Umbilical cord (tissue), 2 donors: Measurements from ENCODE around the gene HOXD11. TPM values are rescaled to one million over a fixed set of nuclear protein-coding genes. Genes with fewer than 3 reads are reported as not detected.
A peak's percentile ranks its signal among the peaks of the same experiment; 100 is the strongest.

Experiments
- DNase-seq: peaks from one replicate; pipeline ENCODE4 v3.0.0-alpha.2; 2015; ENCODE audit warnings: low spot score
- total RNA-seq: library from RNA; depleted of rRNA; stranded (reverse); fragments of >200 nt; gene quantifications from one replicate; pipeline ENCODE4 v1.2.3, GENCODE V29; 2014; ENCODE audit warnings: low replicate concordance; ENCODE audit not compliant: insufficient read depth

HOXD11 gene
- total RNA-seq, 1 donor from 2014 or later, result 18.1 TPM

DNA sequence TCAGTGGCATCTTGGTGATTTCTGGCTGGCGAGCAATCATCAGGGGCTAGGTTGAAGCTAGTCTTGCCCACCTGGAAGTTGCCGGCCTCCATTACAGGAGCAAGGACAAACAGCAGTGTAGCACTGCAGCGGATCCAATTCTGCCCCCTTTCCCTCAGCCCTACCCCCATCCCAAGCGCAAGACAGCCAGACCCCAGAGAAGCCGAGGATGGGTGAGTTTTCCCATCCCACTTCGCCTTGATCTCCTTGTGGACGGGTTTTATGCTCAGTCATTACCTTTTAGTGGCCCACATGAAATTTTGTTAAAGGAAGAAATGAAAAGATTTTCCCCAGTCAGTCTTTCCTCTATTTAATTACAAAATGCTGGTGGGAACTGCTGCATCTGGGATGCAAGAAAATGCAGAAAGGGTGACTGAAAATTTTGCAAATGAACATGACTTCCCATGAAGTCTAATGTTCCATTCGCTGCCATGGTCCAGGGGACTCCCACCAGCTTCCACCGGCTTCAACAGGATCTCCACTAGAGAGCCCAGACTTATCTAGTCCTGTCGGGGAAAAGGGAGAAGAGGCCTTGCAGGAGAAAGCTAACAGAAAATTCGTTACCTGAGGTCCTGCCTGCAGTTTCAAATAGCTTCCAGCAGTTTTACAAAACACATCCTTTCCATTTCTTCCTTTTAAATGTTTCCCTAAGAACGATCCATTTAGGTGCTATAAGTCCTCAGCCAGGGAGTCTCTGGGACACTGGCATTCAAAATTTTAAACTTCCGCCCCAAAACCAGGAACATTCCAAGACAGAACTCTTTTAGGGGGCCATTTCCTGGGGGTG is 13.5 kb downstream of the HOXD11 start:
- DNase-seq, result no peak

DNA sequence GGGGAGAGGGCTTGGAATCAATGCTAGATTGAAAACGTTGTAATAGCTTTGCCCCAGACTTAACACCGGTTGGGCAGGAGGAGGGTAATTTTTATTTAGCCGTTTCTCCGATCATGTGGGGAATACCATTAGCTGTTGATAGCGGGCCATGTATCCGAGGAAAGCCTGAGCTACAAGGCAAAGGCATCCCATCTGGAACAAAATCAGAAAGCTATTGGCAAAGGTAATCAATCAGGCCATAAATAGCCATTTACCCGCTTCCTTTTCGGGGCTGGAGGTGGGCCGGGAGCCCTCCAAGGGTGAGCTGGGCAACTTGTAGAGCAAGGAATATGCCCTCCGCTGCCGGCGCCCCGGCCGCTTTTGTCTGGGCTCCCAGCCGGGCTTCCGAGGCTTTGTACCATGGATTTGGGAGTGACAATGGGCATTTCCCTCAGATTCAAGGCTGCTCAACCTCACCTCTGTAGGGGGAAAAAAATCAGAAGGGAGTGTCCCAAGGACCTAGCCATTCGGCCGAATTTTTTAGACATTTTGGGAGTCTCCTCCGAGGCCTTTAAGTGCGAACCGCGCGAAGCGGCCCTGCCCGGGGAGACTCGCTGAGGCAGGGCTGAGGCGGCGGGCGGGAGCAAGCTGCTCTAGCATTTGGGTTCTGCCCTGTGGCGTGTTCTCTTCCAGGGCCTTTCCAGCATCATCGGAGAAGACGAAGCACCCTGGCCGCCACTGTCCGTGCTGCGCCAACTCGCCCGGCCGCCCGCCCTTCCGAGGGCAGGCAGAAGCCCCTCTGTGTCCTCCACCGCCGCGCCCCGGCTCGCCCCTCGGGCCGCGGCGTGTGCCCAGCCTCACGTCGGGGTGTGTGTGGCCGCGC is 14.3 kb downstream of the HOXD11 start:
- no peak for DNase-seq

DNA sequence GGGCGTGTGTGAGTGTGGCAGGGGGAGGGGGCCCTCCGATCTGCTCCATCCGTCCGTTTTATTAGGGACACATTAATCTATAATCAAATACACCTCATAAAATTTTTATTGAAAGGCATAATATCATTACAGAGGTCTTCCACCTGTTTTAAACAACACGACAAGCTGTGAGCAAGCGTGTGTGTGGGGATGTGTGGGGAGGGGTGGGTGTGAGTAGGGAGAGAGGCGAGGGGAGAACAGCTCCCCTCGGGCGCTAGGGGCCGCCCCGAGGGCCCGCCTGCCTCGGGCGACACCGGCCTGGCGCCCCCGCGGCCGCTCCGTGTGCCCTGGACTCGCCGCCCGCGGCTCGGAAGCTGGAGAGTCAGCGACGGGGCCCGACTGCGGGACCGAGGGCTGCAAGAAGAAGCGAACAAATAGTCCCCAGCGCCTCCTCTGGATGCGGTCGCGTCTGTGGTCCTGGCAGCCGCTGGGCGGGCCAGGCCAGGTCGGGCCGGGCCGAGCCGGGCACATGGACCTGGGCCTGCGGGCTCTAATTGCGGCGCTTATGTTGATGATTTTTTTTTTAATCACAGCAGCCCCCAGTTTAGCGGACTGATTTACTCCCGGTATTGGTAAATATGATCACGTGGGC is 15.1 kb downstream of the HOXD11 start:
- no peak for DNase-seq

DNA sequence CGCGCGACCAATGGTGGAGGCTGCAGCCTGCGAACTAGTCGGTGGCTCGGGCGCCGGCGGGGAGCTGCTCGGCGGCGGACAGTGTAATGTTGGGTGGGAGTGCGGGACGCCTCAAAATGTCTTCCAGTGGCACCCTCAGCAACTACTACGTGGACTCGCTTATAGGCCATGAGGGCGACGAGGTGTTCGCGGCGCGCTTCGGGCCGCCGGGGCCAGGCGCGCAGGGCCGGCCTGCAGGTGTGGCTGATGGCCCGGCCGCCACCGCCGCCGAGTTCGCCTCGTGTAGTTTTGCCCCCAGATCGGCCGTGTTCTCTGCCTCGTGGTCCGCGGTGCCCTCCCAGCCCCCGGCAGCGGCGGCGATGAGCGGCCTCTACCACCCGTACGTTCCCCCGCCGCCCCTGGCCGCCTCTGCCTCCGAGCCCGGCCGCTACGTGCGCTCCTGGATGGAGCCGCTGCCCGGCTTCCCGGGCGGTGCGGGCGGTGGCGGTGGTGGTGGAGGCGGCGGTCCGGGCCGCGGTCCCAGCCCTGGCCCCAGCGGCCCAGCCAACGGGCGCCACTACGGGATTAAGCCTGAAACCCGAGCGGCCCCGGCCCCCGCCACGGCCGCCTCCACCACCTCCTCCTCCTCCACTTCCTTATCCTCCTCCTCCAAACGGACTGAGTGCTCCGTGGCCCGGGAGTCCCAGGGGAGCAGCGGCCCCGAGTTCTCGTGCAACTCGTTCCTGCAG is 15.8 kb downstream of the HOXD11 start, which contains the start of gene HOXD9:
Gene HOXD9, plus strand, starts transcription at position 37 of the 728 bp plus-strand sequence. Its CDS starts 50 bp downstream, at position 87.
- DNase-seq, result no peak

DNA sequence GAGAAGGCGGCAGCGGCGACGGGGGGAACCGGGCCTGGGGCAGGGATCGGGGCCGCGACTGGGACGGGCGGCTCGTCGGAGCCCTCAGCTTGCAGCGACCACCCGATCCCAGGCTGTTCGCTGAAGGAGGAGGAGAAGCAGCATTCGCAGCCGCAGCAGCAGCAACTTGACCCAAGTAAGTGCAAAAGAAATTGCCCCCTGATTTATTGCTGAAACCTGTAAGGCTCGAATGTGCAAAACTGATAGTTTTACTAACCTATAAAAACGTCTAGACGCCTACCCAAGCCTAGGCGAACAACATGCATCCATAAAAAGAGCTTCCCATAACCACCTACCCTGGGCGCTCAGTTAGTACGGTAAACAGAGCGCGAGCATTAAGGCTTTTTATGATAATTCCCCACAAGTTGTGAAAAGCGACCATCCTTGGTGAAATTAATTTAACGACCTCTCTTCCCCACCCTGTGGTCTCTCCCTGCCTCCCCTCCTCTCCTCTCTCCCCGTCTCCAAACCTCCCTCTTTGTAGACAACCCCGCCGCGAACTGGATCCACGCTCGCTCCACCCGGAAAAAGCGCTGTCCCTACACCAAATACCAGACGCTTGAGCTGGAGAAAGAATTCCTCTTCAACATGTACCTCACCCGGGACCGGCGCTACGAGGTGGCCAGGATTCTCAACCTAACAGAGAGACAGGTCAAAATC is 16.5 kb downstream of the HOXD11 start:
- DNase-seq, result no peak

DNA sequence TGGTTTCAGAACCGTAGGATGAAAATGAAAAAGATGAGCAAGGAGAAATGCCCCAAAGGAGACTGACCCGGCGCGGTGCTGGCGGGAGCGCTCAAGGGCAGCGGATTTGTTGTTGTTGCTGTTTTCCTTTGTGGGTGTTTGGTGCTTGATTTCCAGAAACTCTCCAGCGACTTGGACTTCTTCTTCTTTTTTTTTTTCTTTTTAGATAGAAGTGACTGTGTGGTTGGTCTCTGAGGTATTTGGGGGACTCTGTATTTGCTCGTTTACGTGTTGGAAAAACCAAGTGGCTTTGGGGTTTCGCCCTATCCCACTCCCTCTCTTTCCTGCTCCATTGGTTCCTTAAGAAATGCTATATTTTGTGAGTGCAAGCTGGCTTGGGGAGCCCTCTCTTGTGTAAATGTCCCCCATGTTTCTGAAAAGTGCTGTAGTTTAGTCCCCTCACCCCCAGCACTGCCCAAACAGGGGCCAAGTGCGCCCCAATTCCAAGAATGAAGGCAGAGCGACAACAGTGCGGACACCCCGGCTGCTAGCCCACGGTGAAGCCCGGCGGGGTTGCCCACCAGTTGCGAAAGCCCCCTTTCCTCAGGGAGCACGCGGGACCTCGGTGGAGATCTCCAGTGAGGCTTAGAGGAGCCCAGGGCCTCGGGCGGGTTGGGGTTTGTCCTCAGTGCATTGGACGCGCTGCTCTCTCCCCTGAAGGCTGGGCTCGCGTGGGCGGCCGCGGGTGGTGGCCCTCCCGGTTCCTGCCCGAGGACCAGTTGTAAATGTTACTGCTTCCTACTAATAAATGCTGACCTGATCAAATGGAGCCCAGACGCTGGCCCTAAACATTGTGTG is 17.2 kb downstream of the HOXD11 start:
- no peak for DNase-seq

DNA sequence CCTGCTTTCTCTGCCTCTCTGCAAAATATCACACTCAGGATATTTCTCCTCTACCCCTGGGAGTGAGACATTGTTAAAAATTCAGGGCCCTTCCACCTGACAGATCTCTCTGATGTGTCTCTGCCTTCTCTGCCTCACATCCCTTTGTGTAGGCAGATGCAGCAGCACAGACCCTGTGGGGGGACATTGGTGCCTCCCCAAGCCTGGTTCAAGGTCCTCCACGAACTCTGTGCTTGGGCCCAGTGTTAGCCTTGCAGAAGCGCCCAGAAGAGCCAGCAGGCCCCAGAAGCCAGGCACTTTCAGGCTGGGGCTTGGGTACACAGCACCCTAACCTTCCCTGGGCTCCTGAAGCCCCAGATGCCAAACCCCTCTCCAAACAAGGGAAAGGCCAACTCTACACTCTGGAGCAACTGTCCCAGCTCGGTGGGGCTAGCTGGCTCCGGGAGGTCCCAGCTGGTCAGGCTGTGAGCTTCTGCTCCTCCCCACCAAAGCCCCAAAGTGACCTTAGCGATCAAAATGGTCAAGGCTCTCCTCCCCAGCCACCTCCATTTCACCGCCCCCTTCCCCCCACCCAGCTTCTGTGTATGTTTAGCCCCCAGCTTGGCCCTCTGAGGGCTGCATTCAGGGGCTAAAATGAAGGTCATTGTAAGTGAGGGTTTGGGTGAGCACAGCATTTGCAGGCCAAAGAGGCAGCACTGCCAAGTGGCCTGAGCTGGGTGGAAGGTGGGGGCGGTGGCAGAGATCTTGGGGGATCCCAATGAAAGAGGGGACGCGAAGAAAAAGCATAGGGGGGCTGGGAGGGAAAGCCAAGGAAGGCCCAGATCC is 18.1 kb downstream of the HOXD11 start:
- no peak for DNase-seq

DNA sequence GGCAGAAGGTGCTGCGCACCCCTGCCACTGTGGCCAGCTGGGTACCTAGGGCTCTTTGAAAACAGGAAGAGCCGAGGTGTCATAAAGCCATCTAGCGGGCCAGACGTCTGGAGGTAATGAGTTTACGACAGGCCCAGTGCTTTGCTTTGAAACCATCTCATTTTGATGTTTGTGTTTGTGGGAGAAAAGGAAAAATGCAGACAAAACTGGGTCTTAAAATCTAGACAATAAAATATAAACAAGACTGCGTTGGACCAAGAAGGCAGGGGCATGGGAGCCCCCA is 18.6 kb downstream of the HOXD11 start:
- no peak for DNase-seq

DNA sequence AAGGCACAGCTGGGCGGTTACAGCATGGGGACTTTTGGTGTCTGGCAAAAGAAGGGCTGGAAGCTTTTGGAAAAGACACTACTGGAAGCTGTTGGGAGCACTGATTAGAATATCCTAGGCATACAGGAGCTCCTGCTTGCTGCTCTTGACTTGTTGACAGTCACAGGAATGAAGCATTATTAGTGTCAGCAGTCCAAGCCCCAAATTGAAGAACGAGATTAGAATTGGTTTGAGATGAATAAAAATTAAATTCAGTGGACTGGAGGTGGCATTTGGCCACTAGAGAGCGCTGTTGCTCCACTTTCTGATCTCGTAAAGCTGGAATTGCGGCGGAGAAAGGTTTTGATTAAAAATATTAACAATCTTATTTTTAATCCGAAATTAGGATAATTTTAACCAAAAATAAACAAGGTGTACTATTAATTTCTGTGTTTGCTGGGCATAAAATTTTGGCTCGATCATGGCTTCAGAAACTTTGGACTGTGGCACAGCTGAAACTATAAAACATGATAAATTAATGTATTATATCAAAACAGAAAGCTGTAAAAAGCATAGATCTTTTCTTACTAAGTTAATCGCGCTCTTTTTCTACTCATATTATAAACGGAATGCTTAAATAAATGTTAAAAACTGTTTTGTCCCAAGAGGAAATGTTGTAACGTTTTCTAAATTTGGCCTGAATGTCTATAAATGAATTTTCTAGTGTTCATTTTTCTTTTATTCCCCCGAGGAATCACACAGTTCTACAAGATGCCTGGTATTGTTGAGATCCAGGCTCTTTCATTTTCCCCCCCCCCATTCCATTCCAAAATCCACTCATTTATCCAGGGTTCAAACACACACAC is 20.1 kb downstream of the HOXD11 start:
- DNase-seq, result peak; percentile 73

DNA sequence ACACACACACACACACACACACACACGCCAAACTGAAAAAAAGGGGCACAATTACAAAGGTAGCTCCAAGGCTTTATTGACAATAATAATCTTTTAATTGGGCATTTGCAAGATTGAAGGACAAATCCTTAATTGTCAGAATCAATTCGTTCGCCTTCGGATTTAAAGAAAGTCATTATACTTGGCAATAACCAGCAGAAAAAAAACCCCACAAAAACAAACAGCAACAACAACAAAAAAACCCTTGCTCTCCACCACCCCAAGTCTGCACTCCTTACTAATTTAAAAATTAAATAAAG is 20.6 kb downstream of the HOXD11 start:
- no peak for DNase-seq

DNA sequence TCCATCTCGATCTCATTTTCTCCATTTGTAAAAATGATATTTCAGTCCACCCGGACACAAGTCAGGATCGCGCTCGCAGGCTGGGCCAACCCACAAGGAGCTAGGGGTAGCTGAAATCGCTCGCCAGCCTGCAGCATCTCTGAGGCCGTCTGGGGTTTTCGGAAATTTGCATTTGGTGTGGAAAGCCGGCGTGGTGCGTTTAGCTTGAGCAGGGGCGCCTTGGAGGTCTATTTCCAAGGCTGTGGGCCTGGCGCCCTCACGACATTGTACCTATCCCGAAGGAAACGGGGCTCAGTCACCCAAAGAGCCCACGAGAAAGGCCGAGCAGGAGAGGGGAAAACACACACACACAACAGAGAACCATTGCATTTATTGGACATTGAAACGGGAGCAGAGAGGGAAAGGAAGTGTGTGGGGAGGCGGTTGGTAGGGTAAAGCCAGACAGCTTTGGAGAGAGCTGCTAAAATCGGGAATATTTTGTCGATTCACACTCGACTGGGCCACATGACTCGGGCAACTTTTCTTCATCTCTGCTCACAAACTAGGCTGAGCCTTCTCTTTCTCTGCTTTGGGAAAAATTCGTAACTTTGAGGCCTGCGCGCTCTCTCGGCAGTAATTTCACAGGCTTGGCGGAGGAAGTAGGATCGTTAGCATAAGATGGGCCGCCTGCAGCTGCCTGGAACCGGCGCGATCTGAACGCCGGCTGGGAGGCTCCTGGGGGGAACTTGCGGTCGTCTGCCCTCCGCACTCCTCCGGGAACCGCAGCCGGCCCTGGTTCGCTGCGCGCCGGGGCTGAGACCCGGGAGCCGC is 21.3 kb downstream of the HOXD11 start:
- DNase-seq, result peak; percentile 51

DNA sequence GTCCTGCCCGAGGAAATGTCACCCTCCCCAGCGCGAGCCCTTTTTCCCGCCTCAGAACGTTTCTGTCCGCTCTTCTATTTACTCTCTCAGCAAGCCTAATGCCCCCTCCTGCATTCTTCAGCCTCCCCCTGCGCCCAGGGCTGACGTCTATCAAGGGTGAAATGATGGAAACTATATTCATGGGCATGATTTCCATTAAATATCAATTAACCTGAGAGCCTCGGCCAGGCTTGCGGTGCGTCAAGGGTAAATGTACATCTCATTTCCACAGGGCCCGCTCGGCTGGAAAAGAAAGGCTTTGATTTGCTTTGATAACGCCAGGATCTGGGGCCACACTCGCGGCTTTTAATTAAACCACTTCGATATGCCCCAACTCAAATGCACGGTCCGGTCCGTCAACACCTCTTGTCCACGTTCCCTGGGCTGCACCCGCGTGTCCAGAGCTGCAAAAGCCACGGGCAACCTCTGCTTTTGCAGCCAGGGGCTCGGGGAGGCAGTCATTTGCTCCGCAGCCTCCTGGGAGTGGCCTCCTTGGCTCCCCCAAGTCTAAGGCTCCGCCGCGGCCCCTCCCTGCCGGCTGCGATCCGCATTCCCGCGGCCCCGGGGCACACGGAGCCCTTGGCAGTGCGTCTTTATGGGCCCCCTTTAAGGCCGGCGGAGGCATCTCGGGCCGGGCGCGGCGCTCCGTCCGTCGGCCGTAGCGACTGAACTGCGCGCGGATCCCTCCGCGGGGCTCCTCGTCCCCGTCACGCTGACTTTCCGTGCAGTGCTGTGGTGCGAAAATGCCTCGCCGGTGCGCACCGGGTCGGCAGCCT is 22.1 kb downstream of the HOXD11 start, which contains the start of gene HOXD8:
Gene HOXD8, plus strand, starts transcription at position 724 of the 815 bp plus-strand sequence. CDS start 662 bp downstream, outside the sequence.
- DNase-seq, result peak; percentile 70

DNA sequence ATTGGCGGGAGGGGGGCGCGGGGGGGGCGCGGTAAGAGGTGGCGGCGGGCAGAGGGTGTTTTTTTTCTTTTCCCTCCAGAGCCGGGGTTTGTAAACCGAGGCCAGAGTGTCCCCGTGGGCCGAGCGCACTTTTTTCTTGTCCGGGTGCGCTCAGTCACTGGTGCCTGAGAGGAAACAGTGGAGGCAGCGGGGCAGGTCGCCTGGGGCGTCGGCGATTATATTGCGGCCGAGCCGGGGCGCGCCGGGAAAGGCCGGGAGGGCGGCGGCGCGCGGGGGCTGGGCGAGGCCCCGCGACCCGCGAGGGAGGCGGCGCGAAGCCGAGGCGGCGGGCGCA is 22.7 kb downstream of the HOXD11 start:
- DNase-seq, result no peak

DNA sequence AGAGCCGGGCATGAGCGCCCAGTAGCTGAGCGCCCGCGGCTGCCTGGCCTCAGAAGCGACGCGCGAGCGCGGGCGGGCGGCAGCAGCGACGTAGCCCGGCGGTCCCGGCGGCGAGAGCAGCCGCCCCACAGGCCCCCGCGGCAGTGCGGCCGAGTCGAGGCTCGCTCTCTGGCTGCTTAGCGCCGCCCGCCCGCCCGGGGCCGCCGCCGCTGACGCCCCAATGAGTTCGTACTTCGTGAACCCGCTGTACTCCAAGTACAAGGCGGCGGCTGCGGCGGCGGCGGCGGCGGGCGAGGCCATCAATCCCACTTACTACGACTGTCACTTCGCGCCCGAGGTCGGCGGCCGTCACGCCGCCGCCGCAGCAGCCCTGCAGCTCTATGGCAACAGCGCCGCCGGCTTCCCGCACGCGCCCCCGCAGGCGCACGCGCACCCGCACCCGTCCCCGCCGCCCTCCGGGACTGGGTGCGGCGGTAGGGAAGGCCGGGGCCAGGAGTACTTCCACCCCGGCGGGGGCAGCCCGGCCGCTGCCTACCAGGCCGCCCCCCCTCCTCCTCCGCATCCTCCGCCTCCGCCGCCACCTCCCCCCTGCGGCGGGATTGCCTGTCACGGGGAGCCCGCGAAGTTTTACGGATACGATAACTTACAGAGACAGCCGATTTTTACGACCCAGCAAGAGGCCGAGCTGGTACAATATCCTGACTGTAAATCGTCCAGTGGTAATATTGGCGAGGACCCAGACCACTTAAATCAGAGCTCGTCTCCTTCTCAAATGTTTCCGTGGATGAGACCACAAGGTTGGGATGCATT is 23.3 kb downstream of the HOXD11 start:
- no peak for DNase-seq

DNA sequence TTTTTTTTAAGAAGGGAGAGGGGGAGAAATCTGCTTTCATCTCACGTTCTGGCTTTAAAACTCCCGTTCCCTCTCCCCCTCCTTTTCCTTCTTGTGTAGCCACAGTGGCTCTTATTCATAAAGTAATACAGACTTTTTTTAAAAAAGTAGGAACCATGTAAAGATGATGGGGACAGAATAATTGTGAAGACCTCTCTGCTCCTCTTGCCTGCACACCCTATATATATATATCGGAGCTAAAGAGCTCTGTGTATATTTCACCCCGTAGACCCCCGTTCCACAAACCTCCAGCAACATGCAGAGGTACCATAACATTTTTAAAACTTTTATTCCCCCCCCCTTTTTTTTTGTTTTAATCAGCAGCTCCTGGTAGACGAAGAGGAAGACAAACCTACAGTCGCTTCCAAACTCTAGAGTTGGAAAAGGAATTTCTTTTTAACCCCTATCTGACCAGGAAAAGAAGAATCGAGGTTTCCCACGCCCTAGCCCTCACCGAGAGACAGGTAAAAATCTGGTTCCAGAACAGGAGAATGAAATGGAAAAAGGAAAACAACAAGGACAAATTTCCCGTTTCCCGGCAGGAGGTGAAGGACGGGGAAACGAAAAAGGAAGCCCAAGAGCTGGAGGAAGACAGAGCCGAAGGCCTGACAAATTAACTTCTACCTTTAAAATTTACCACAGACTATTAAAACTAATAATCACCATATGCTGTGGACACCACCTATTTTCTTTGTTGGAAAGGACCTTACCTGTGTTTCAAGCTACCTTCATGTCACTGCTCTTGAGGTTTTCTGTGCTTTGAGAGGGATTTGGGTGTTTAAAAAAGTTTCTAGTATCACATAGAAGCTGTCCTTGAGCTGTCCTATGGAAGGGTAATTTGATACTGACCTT is 24.1 kb downstream of the HOXD11 start:
- no peak for DNase-seq
